Activated T-cell treated with anti-CD3 and anti-CD28 coated beads for 48 hours (primary cell): ENCODE results near the gene TRIM46.
A peak's percentile ranks its signal among the peaks of the same experiment; 100 is the strongest.

Experiments used
- DNase-seq: peaks from one replicate; pipeline ENCODE4 v3.0.0-alpha.2; 2020; ENCODE audit warnings: low read depth

TRIM46 gene

DNA sequence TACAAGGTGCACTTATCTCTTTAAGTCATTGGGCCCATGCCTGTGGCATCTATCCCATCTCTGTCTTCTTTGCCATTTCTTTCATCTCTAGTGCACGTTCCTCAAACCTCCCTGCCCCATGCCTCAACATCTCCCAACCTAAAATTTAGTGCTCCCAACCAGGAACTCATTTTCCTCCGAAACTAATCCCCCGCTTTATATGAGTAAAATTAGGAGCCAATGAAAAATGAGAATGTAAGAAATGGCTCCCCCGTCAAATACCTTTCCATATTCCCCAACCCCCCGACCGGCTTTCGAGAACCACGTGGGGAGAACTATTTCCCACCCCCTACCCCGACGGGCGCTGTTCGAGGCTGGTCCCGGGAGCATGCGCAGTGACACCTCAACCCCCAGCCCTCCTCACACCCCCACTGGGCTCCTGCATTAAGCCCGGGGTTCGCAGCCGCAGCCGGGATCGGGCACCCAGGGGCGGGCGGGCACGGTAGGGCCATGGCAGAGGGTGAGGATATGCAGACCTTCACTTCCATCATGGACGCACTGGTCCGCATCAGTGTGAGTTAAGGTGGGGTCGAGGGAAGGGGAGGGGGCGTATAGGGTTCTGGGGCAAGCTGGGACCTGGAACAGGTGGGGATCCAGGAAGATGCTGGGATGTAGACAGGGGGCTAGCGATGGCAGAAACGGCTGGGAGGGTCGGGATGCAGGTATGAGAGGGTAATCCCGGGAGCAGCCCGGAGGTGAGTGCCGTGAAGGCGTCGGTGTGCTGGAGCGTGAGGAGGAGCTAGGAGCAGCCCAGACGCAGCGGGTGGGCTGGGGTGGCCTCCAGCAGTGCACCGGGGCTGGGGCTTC is at the start of gene TRIM46:
TSS of gene TRIM46 (plus strand) at position 372 of the 846 bp plus-strand sequence. CDS start at position 490, 118 bp downstream.
- peak; percentile 66 for DNase-seq

DNA sequence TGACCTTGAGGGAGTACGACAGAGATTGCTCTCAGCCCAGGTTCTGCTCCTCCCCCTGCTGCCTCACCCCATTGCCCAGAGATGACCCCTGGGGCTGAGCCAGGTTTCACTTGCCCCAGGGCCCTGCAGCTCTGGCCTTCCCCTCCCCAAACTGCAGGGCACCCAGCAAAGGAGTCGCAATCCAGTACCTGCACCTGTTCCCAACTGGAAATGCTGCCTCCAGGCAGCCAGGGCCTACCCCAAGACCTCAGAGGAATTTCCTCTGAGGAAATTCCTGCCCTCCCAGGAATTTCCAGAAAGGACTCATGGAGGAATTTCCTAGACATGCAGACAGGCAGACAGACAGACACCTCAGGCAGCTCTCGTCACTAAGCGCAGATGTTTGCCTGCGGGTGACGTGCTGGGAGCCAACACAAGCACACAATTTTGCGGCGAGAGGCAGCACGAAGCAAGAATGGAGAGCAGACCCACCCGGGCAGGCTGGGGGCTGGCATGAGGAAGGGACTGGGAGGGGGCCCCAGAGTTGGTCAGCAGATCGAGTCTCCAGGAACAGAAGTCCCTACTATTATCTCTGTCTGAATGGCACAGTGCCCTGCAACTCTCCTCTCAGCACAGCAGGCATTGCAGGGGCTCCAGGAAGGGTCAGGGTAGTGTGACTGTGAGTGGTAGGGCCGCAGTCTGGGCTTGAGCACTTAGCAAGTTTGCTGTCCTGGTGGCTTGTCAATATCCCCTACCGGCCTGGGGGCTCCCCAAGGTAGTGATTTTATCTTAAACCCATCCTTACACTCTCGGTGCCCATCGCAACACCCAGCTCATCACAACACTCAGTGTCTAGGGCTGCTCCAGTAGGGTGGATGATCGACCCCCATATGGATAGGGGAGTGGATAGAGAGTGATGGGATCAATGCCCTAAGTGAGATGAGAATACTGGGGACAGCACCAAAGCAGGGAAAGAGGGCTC is 48.9 kb upstream of the TRIM46 start:
- DNase-seq = no peak

- no peak for DNase-seq
These were observed 48.1 kb upstream of the TRIM46 start for GRCh38 chr1:155125511-155125945.

DNA sequence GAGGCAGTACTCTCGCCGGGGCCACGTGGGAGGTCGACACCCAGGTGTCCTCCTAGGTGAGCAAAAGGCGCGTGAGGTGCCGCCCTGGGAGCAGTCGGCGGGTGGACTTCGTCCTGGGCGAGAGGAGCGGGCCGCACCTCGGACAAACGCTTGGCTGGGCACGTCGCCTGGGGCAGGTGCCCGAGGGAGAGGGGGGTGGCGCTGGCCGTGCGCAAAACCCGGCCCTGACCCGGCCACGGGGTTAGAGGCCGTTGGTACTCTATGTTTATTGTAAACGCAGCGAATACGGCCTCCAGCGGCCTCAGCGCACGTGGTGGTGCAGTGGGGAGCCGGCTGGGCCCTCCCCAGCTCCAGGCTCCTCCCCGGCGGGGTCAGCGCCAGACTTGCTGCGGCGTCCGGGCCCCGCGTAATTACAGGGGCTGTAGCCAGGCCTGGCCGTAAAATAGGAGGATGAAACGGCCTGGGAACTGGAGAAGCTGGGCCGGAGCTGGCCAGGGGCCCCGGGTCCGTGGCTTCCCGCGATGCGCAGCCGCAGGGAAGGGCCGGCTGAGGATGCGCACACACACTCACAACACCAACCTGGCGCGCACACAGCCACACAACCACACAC is 47.6 kb upstream of the TRIM46 start:
- no peak for DNase-seq

DNA sequence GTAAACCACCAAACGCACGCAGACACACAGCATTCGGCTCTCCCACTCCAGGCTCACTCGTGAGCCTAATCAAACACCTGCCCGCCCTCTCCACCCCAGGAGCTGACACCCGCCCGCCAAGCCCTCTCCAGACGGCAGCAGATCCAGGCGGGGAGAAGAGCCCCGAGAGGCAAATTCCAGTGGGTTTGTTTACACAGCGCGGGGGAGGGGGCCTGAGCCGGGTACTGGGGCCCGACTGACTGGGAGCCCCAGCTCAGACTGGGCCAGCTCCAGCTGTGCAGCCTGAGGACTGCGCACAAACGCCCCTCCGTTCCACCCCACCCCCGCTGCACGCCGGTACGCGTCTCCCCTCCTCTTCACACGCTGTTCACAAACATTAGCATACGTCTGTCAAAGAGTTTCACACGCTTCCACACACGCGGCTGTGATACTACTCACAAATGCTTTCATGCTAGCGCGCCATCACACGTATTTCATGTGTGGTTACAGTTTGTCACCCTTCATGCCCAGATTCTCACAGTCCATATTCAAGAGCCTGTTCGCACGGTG is 47.0 kb upstream of the TRIM46 start:
- DNase-seq = peak; percentile 22

DNA sequence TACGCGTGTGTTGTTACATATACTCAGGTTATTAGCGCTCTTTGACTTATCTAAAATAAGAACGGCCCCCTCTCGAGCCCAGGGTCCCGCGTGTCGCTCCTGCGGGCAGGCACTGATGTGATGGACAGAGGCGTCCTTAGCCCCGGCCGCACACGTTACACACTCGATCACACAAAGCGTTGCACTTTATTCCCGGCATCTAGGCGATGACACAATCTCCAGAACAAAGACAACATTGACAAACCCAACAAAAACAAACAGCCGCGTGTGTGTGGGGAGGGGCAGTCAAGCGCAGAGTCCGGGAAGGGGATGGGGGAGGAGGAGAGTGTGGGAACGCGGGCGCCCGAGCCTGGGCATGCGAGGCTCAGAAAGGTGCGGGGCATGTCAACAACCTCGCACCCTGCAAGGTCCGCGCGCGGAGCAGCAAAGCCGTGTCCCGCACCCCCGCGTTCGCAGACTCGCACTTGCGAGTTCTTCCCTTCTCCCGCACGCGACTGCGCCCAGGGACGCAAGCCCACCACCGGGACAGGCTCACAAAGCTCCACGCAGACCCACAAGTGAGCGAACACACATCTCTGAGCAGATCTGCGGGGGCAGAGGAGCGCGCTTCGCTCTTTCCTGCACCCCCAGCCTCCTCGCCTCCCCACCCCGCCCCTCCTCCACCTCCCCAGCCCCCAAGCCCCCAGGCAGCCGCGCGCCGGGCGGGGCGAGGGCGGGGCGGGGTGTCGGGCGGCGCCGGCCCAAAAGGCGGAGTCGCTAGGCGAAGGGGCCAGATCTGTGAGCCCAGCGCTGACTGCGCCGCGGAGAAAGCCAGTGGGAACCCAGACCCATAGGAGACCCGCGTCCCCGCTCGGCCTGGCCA is 46.3 kb upstream of the TRIM46 start, which contains the start of gene EFNA1:
TSS of gene EFNA1 (plus strand) at position 772 of the 862 bp plus-strand sequence. CDS start 102 bp downstream, outside the sequence.
- peak; percentile 33 for DNase-seq

GRCh38 chr1:155127967-155128754 is 45.5 kb upstream of the TRIM46 start:
- no peak for DNase-seq

DNA sequence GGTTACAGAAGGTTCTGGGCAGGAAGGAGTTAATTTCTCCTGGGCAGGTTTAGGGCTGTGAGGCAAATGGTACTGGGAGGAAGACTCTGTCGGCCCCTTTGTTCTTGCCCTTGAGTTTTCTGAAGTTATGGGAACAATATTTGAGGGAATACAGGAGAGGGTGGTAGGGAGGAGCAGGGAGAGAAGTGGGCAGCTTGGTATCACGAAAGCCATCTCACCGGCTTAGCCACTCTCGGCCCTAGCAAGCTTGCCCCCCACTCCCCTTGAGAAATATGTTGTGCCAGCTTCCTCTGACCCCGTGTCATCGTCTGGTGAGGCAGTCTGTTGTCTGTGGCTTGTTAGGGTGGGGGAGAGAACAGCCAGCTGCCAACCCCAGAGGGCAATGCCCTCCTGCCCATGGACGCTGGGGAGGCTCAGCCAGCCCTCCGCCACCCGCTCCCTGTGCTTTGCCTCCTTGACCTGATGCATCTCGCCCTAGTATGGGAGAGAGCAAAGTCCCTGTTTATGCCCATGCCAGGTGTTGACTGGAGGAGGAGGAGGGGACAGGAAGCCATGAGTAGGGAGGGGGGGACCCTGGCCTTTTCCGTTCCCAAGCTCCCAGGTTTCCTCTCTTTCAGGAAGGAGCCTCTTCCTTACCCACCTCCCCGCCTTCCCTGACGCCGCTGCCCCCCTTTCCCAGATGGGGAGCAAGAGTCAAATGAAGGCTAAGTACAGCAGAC is 44.7 kb upstream of the TRIM46 start:
- DNase-seq = no peak

DNA sequence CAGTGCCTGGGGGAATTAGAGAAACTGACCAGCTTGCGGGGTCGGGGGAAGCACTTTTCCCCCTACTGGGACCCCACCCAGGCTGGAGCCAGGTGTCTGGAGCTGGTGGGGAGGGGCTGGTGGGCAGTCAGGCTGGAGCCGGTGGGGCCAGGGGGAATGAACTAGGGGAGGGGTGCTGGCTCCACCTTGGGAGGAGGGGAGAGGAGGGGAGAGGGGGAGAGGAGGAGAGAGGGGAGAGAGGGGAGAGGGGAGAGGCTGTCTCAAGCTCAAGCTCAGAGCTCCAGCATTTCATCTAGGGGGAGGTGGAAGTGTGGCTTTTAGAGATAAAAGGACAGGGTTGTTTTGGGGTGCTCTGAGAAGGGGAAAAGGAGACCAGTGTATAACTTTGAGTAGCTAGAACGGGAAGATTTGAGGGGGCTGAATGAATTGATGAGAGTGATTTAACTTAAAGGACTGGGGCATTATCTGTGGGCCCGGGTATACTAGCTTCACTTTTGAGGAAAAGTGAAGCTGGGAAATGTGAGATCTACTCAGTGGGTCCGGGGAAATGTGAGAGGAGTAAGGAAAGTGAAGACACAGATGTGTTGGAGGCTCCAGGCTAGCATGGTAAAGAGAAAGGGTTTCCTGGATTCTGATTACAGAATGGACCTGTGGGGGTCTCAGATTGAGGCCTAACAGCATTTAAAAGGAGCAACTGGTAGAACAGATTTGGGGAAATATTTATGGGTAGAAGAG is 43.2 kb upstream of the TRIM46 start:
- DNase-seq = no peak

DNA sequence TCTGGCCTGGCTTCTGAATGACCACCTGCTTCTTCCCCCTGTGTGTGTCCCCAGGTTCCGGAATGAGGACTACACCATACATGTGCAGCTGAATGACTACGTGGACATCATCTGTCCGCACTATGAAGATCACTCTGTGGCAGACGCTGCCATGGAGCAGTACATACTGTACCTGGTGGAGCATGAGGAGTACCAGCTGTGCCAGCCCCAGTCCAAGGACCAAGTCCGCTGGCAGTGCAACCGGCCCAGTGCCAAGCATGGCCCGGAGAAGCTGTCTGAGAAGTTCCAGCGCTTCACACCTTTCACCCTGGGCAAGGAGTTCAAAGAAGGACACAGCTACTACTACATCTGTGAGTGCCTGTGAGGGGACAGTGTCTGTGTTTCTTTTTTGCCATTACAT is 42.4 kb upstream of the TRIM46 start:
- DNase-seq = no peak

- DNase-seq = no peak
These were observed 41.8 kb upstream of the TRIM46 start for GRCh38 chr1:155131856-155132255.

GRCh38 chr1:155133799-155134281 is 39.8 kb upstream of the TRIM46 start:
- DNase-seq = no peak

DNA sequence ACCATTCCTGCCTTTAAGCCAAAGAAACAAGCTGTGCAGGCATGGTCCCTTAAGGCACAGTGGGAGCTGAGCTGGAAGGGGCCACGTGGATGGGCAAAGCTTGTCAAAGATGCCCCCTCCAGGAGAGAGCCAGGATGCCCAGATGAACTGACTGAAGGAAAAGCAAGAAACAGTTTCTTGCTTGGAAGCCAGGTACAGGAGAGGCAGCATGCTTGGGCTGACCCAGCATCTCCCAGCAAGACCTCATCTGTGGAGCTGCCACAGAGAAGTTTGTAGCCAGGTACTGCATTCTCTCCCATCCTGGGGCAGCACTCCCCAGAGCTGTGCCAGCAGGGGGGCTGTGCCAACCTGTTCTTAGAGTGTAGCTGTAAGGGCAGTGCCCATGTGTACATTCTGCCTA is 39.3 kb upstream of the TRIM46 start:
- DNase-seq = no peak

GRCh38 chr1:155134880-155135414 is 38.7 kb upstream of the TRIM46 start:
- DNase-seq = peak; percentile 76

DNA sequence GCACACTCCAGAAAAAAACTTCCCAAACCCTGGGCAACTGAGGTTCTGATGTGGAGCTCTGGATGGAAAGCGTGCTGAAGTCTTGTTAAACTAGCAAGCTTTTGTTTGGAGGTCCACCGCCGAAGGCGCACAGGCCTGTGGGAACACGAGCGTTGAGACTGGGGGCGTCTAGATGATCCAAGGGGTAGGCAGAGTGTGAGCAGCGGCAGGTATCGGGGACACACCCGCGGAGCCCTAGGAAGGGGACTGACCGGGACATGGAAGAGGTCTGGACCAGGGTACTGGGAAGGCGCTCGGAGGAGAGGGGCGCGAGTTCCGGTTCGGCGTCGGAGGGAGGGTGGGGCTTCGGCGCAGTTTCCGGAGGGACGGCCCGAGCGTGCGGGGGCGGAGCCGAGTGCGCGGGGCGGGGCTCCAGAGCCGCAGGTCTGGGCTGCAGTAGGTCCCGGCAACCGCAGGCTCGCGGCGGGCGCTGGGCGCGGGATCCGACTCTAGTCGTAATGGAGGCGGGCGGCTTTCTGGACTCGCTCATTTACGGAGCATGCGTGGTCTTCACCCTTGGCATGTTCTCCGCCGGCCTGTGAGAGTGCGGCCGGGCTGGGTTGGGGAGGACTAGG is 38.1 kb upstream of the TRIM46 start, which contains the start of gene SLC50A1:
TSS of gene SLC50A1 (plus strand) at position 438 of the 614 bp plus-strand sequence. CDS start at position 498, 60 bp downstream.
- peak; percentile 94 for DNase-seq

DNA sequence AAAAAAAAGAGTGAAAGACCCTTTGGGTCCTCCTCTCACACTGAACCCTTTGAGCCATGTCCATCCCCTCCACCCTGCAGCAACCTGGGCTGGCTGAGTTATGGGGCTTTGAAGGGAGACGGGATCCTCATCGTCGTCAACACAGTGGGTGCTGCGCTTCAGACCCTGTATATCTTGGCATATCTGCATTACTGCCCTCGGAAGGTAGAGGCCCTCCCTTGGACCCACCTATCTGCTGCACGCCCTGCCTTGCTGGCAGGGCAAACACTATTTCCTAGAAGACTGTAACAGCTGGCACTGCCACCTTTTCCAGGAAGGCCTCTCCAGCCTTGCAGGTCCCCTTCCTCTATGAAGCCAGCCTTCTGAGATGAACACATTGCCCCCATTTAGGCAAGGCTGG is 36.9 kb upstream of the TRIM46 start:
- DNase-seq = no peak

DNA sequence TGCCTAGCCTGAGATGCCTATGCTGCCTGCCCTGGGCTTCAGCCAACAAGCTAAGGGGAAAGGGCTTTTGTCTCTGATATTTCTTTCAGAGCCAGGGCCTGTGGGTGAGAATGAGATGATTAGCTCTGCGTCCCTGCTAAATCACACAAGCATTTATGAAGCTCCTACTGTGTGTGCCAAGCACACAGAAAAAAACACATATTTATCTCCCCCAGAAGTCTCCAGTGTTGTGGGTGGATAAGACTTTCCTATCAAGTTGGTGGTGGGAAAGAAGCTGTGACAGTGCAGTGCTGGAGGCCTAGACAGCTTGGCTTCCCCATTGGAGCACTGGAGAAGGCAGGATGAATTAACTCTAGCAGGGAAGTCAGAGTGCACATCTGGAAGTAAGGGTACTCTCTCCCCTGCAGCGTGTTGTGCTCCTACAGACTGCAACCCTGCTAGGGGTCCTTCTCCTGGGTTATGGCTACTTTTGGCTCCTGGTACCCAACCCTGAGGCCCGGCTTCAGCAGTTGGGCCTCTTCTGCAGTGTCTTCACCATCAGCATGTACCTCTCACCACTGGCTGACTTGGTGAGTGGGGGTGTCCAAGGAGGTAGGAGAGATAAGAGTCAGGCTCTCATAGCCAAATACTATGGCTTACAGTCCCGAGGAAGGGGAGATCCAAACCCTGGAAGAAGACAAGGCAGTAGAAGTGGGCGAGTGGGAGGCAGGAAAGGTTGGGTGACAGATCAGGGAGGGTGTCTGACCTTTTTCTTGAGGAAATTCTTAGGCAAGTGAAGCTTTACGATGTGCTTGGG is 36.3 kb upstream of the TRIM46 start:
- no peak for DNase-seq
